IPS DF 4.7 (cell line): ENCODE data around the gene HCAR1.
"Not testable (repeated sequence)": the region's sequence is repeated elsewhere in the genome, so short reads cannot be mapped to it uniquely, and the experiment has no call there.

Experiments used
- DNase-seq: peaks from one replicate; pipeline ENCODE4 v3.0.0-alpha.2; 2013; ENCODE audit warnings: low spot score; ENCODE audit errors: extremely low read depth

The HCAR1 gene

DNA sequence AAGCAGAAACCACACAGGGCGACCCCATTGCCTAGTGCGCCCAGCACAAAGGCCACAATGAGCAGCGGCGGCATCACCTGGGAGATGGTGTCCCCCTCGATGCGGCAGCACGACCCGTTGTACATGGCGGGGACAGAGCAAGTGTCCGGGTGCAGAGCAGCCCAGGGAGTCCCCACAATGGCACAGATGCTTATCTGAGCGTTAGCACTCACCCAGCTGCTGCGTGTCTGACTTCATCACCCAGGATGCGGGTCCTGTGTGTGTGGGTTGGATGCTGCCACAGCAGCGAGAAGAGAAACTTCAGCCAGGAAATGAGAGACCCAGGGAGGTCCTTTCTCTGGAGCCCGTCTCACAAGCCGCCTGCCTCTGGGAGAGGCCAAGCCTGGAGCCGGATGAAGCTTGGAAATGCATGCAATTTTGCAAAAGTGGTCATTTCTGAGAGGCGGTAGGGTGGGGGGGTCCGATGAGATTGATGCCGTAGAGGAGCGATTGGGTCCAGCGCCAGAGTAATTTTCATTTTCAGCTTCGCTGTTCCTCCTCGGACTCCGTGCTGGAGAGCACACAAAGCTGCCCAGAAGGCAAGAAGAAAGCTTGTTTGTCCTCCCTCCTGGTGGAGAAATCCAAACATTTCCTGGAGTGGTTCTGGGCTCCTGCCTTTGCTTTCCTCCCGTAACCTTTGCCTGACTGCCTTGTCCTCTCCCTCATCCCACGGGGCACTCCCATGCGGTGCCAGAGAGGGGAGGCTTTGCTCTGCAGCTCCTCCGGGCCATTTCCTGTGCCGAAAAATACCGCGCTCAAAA is at the start of gene HCAR1:
TSS of gene HCAR1 (minus strand) at position 630 of the 800 bp plus-strand sequence. CDS start at position 125, 505 bp downstream.
- no peak for DNase-seq

GRCh38 chr12:122757568-122757967 is 26.9 kb upstream of the HCAR1 start:
- DNase-seq, result no peak

- DNase-seq, result no peak
Observed at GRCh38 chr12:122754790-122755189, 24.1 kb upstream of the HCAR1 start.

- DNase-seq, result no peak
Observed at GRCh38 chr12:122753319-122753650, 22.6 kb upstream of the HCAR1 start.

DNA sequence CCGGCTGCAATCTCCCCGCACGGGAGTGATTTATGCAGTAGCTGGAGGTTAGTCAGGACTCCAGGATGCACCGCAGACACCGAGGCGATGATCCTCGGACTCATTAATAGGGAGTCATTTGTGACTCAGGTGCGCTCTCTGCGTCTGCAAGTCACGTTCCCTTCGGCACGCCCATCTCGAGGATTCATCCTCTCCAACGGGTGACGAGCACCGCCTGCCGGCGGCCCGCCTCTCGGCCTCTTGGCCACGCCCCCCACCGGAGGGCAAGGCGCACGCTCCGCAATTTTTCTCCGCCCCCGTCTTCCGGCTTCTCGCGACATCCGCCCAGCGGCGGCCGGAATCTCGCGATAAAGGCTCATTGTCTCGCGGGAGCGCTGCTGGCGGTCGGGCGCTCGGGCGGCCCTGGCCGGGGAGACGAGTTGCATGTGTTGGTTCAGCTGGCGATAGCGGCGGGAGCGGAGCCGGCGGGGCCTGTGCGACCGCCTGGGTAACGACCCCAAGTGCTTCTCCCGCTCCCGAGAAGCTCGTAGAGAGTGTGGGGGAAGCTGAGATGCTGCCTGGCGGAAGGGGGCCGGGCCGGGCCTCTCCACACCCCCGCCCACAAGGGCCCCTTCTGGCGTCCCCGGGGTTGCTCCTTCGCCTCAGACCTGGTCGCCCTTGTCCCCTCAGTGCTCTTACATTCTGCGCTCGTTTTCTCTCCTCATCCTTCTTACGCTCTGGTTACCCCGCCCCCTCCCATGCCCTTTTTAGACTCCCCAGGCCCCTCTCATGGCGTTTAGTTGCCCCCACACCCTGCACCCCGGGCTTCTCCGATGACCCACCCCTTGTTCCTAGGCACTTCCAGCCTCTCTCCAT is 22.0 kb upstream of the HCAR1 start, which contains the start of gene DENR:
TSS of gene DENR (plus strand) at position 361 of the 855 bp plus-strand sequence. CDS start 878 bp downstream, outside the sequence.
- DNase-seq, result peak; percentile 98

GRCh38 chr12:122750781-122751515 is 20.3 kb upstream of the HCAR1 start:
- DNase-seq, result not testable (repeated sequence)

DNA sequence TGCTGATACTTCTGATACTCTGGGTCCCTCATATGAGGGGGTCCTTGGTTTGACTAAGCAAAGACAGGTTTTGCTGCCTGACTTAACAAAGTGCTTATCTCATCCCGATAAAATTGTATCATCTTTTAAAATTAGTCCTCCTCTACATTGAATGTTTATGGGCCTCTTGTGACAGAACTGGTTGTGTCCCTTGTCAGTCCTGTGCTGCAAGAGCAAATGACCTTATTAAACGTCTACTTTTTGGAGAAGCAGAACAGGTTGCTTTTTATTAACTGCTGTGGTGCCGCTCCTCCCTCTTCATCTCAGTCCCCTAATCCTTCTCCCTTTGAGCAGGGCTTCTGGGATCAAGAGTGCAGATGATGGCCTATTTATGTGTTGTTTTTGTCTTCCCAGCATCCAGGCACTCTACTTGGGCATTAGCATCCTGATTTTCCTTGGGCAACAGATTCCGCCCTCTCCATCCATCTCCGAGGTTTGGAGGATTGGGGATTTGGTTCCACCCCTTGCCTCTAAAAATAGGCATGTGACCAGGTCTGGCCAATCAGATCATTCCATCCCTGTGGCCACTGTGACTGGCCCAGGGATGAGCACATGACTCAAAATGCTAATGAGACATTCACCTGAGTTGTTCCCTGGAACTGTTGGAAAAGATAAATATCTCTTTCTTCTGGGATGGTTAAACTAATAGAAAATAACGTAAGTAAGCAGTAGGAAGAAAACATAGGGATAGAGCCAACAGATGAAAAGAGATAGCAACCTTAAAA is 19.1 kb upstream of the HCAR1 start:
- no peak for DNase-seq

GRCh38 chr12:122747224-122748135 is 16.8 kb upstream of the HCAR1 start:
- DNase-seq, result no peak

- DNase-seq, result no peak
Observed at GRCh38 chr12:122743895-122744525, 13.4 kb upstream of the HCAR1 start.

- no peak for DNase-seq
Observed at GRCh38 chr12:122740351-122740750, 9.7 kb upstream of the HCAR1 start.

DNA sequence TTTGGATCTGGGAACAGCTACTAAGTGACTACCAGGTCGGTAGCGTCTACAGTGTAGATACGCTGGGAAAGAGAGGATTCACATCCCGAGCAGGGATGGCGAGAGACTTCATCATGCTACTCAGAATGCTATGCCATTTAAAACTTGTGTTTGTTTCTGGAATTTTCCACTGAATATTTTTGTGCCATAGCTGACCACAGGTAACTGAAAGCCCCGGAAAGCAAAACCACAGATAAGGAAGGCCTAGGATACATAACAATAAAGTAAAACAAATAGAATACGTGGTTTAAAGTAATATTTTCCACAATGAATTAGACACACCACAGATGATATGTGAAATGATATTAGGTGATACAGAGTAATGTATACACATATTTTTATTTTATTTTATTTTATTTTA is 7.9 kb upstream of the HCAR1 start:
- DNase-seq, result no peak

- DNase-seq, result no peak
Observed at GRCh38 chr12:122732611-122733010, 2.0 kb upstream of the HCAR1 start.

DNA sequence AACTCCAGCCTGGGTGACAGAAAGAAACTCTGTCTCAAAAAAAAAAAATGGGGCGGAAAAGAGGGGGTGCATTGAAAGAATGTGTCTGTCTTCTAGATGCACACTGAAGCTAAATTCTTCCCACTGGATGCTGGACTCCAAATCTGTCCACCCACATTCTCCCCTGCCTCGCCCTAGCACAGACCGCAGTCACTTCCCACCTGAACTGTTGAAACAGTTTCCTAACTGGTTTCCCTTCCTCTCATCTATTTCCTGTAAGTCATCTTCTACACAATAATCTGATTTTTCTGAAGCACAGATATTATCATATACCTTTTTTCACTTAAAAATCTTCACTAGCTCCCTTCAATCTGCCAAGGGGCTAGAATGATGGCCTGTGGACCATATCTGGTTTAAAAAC is 1.5 kb upstream of the HCAR1 start:
- DNase-seq, result no peak

GRCh38 chr12:122729583-122730214 is 945 bp downstream of the HCAR1 start:
- no peak for DNase-seq

GRCh38 chr12:122726080-122726558 is 4.5 kb downstream of the HCAR1 start:
- DNase-seq, result peak; percentile 30

DNA sequence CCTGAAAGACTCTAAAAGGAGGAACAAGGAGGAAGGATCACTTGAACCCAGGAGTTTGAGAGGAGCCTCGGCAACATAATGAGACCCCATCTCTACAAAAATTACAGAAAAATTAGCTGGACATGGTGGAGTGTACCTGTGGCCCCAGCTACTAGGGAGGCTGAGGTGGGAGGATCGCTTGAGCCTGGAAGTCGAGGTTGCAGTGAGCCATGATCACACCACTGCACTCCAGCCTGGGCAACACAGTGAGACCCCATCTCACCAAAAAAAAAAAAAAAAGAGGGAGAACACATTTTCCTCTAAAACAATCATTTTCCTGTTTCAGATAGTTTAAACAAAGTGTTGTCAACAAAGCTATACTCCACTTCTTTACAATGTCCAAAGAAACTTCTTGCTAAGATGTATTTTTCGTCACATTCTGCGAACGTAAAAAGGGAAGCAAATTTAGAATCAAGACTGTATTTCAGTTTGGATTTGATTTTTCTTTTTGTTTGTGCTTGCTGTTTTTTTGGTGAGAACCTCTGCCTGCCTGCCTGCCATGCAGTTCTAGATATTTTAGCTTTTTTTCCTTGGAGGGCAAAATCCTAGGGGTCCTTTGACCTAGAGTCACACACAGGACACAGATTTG is 5.1 kb downstream of the HCAR1 start:
- no peak for DNase-seq

DNA sequence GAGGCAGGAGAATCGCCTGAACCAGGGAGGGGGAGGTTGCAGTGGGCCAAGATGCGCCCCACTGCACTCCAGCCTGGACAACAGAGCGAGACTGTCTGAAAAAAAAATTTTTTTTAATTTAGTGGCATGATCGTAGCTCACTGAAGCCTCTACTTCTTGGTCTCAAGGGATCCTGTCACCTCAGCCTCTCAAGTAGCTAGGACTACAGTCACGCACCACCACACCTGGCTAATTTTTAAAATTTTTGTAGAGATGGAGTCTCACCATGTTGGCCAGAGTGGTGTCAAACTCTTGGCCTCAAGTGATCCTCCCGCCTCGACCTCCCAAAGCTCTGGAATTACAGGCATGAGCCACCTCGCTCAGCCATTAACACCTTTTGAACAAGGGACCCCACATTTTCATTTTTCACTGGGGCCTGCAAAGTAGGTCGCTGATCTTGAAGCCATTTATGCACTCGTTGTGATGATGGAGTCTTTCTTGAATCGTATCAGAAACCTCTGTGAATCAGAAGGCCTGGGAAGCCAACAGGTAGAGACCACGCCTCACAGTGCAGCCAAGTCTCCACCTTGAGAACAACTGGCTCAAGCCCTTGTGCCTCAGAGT is 5.9 kb downstream of the HCAR1 start:
- DNase-seq, result no peak

DNA sequence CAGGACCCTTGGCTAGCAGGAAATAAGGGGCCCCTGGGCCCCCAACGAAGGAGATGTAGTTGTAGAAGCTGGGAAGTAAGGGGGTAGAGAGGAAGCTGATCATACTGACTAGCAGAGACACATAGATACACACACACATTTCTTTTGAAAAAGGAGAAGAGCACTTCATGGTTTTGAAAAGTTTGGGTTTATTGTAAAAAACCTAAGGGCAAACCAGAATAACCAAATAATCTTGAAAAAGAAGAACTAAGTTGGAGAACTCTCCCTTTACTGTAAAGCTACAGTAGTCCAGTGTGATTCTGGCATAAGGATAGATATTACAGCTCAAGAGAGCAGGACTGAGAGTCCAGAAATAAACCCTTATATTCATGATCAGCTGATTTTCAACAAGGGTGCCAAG is 8.3 kb downstream of the HCAR1 start:
- no peak for DNase-seq
